Uterus (tissue), 2 donors: ENCODE measurements around the gene CLTC.

Experiments used
- CTCF ChIP-seq, 4 experiments: fragments of 200-600 bp in 2 of 4; fragments of 450-650 bp in 2 of 4; sonication (generic) in 2 of 4; IDR thresholded peaks; one replicate each; pipeline ENCODE4 v1.5.1; 2016 to 2019; ENCODE audit warnings: antibody characterized with exemption in 4 of 4, mild to moderate bottlenecking in 2 of 4, moderate library complexity in 1 of 4
- POLR2A ChIP-seq, 2 donors: fragments of 450-650 bp; IDR thresholded peaks; one replicate each; pipeline ENCODE4 v1.6.1; 2016; ENCODE audit warnings: antibody characterized with exemption in 2 of 2, mild to moderate bottlenecking in 1 of 2, moderate library complexity in 1 of 2

- no peak for TF ChIP-seq CTCF (IDR thresholded peaks at IDR 0.05)
- no peak for TF ChIP-seq POLR2A (IDR thresholded peaks at IDR 0.05)
These were observed 7.1 kb downstream of the CLTC start for GRCh38 chr17:59626756-59627155.
